Posterior vena cava (tissue), 2 donors: Measurements from ENCODE around the gene CDCA8. TPM values are rescaled to one million over a fixed set of nuclear protein-coding genes. Genes with fewer than 3 reads are reported as not detected.

Source experiments
- DNase-seq: peaks from one replicate; pipeline ENCODE4 v3.0.0-alpha.2; 2020; ENCODE audit warnings: low spot score
- intact Hi-C, 2 donors: fragments of 100-400 bp; cut with DNase I; formaldehyde crosslinking; loops; one replicate each; pipeline versions ENCODE4 v1.14.1 to v1.14.2; 2022 to 2023
- total RNA-seq, 2 donors: library from RNA; stranded (reverse); fragmentation: NEBNext Ultra II Directional; extraction: Animal tissue kit (Norgen Biotek cat#: 25700); gene quantifications; one replicate each; pipeline ENCODE4 v1.2.1, GENCODE V29; 2021
- donor health status: DM: yes; HTN: yes; CAD: no.
- donor health status: DM: yes; HTN: yes; CAD: no.

CDCA8 gene
- total RNA-seq, 2 donors from 2014 or later, result 0.42 to 0.48 TPM

- intact Hi-C loops, result no loop called here
- DNase-seq, result no peak
These were observed 63.7 kb downstream of the CDCA8 start for GRCh38 chr1:37755951-37756560.

Other genes starting within 250 kb of the CDCA8 start
- 10 to 100 TPM in 1 of 2 donors, 1 to 10 TPM in 1; 7.7 to 18.4 TPM for gene ZC3H12A, start 217.9 kb upstream of the CDCA8 start, total RNA-seq
- gene MEAF6, start 177.8 kb upstream of the CDCA8 start, total RNA-seq, result 10 to 100 TPM; 43.6 to 49.6 TPM
- 10 to 100 TPM; 11.3 to 13.9 TPM for gene SNIP1, start 138.2 kb upstream of the CDCA8 start, total RNA-seq
- gene DNALI1, start 135.6 kb upstream of the CDCA8 start, total RNA-seq, result 1 to 10 TPM; 2.1 to 3.9 TPM
- 10 to 100 TPM; 35.7 to 40.0 TPM for gene GNL2, start 96.6 kb upstream of the CDCA8 start, total RNA-seq
- 1 to 10 TPM in 1 of 2 donors, under 1 TPM in 1; 0.60 to 1.2 TPM for gene RSPO1, start 57.6 kb upstream of the CDCA8 start, total RNA-seq
- gene EPHA10, start 72.6 kb downstream of the CDCA8 start, total RNA-seq, result under 1 TPM in 1 of 2 donors, not detected in 1; 0.05 TPM
- 1 to 10 TPM; 1.8 to 1.9 TPM for gene MANEAL, start 101.3 kb downstream of the CDCA8 start, total RNA-seq
- 10 to 100 TPM; 40.2 to 42.1 TPM for gene C1orf122, start 115.3 kb downstream of the CDCA8 start, total RNA-seq
- gene YRDC, start 115.7 kb downstream of the CDCA8 start, total RNA-seq, result 10 to 100 TPM in 1 of 2 donors, 1 to 10 TPM in 1; 7.1 to 12.0 TPM
- 10 to 100 TPM; 17.8 to 19.8 TPM for gene MTF1, start 167.1 kb downstream of the CDCA8 start, total RNA-seq